Measurements from ENCODE around the gene OR5AK2.

OR5AK2 gene

GRCh38 chr11:56968524-56968923 is 20.2 kb upstream of the OR5AK2 start:
- no peaks in the 10 kb centered on the region for H3K36me3 Mint-ChIP-seq (ENCODE audit: low read depth)
- no peaks in the 10 kb centered on the region for H3K27me3 Mint-ChIP-seq (ENCODE audit: low read depth, poor library complexity)
- H3K27ac Mint-ChIP-seq: no peak overlapping the region
- no peak for TF ChIP-seq CTCF (IDR thresholded peaks at IDR 0.05)
- no peak overlapping the region for H3K4me3 Mint-ChIP-seq
- peaks cover 23% of the 10 kb centered on the region for H3K9me3 Mint-ChIP-seq
- no peaks in the 10 kb centered on the region for H3K4me1 Mint-ChIP-seq
- DNase-seq: no peak

- Mint-ChIP-seq H3K27ac (peak overlapping the region; percentile 6), H3K4me1 (no peaks in the 10 kb centered on the region), H3K27me3 (ENCODE audit: low read depth, poor library complexity) (peaks cover 5% of the 10 kb centered on the region), H3K4me3 (no peak overlapping the region), H3K36me3 (ENCODE audit: low read depth) (no peaks in the 10 kb centered on the region), H3K9me3 (peaks cover 6% of the 10 kb centered on the region)
- TF ChIP-seq CTCF (IDR thresholded peaks at IDR 0.05): no peak
- no peak for DNase-seq
Measured at GRCh38 chr11:56977314-56977713, 11.4 kb upstream of the OR5AK2 start.

GRCh38 chr11:56990702-56991101 is 2.0 kb downstream of the OR5AK2 start:
- Mint-ChIP-seq H3K4me3 (no peak overlapping the region), H3K27ac (no peak overlapping the region), H3K36me3 (ENCODE audit: low read depth) (no peaks in the 10 kb centered on the region), H3K4me1 (no peaks in the 10 kb centered on the region), H3K9me3 (peaks cover 29% of the 10 kb centered on the region), H3K27me3 (ENCODE audit: low read depth, poor library complexity) (peaks cover 5% of the 10 kb centered on the region)
- no peak for TF ChIP-seq CTCF (IDR thresholded peaks at IDR 0.05)
- no peak for DNase-seq

GRCh38 chr11:56994532-56994931 is 5.8 kb downstream of the OR5AK2 start:
- no peak overlapping the region for H3K27ac Mint-ChIP-seq
- no peaks in the 10 kb centered on the region for H3K36me3 Mint-ChIP-seq (ENCODE audit: low read depth)
- no peak for DNase-seq
- H3K27me3 Mint-ChIP-seq (ENCODE audit: low read depth, poor library complexity): peaks cover 8% of the 10 kb centered on the region
- TF ChIP-seq CTCF (IDR thresholded peaks at IDR 0.05): no peak
- H3K4me1 Mint-ChIP-seq: no peaks in the 10 kb centered on the region
- no peak overlapping the region for H3K4me3 Mint-ChIP-seq
- H3K9me3 Mint-ChIP-seq: peaks cover 35% of the 10 kb centered on the region

- peak; percentile 24 for TF ChIP-seq CTCF (IDR thresholded peaks at IDR 0.05)
- Mint-ChIP-seq H3K9me3 (peaks cover 17% of the 10 kb centered on the region), H3K4me3 (no peak overlapping the region), H3K4me1 (no peaks in the 10 kb centered on the region), H3K27me3 (ENCODE audit: low read depth, poor library complexity) (no peaks in the 10 kb centered on the region), H3K36me3 (ENCODE audit: low read depth) (no peaks in the 10 kb centered on the region), H3K27ac (no peak overlapping the region)
- DNase-seq: no peak
Measured at GRCh38 chr11:57001674-57002401, 13.1 kb downstream of the OR5AK2 start.

GRCh38 chr11:57008373-57008772 is 19.7 kb downstream of the OR5AK2 start:
- Mint-ChIP-seq H3K36me3 (ENCODE audit: low read depth) (no peaks in the 10 kb centered on the region), H3K4me1 (no peaks in the 10 kb centered on the region), H3K27ac (no peak overlapping the region), H3K4me3 (no peak overlapping the region), H3K9me3 (peaks cover under 1% of the 10 kb centered on the region), H3K27me3 (ENCODE audit: low read depth, poor library complexity) (peaks cover 3% of the 10 kb centered on the region)
- TF ChIP-seq CTCF (IDR thresholded peaks at IDR 0.05): no peak
- DNase-seq: no peak
